A673 (cell line): ENCODE data around the gene LAMA2. TPM values are rescaled to one million over a fixed set of nuclear protein-coding genes. Genes with fewer than 3 reads are reported as not detected.

ENCODE experiments used
- BruUV-seq: library from RNA; stranded (reverse); fragments of 400-500 nt; replicated peaks from 2 replicates; lab custom pipeline; 2021; lab: Mats Ljungman, UMichigan
- CTCF ChIA-PET: fragments of 300-600 bp; sonication (Branson Sonifier 250); formaldehyde crosslinking; loops from one replicate; lab custom pipeline; 2022; ENCODE audit warnings: antibody characterized with exemption; lab: Charles Lee
- POLR2A ChIA-PET: fragments of 300-600 bp; sonication (Branson Sonifier 250); formaldehyde crosslinking; loops from one replicate; lab custom pipeline; 2022; ENCODE audit warnings: antibody characterized with exemption; ENCODE audit not compliant: low non-redundant PET; lab: Charles Lee
- DNase-seq: peaks from one replicate; pipeline ENCODE4 v3.0.0-alpha.2; 2015; ENCODE audit warnings: low spot score
- H3K27ac ChIP-seq: fragments of 200-600 bp; sonication (generic); 2 replicates; pipeline ENCODE4 v1.5.1; 2016; ENCODE audit warnings: mixed run types, low read depth, mild to moderate bottlenecking, mixed read lengths, antibody characterized with exemption, low read length; ENCODE audit not compliant: poor library complexity, severe bottlenecking
- H3K27me3 ChIP-seq: fragments of 200-600 bp; sonication (generic); replicated peaks from 2 replicates; pipeline ENCODE4 v1.6.1; 2017; ENCODE audit warnings: mixed run types, low read depth, mild to moderate bottlenecking, mixed read lengths, antibody characterized with exemption, low read length; ENCODE audit not compliant: insufficient read depth, poor library complexity
- H3K36me3 ChIP-seq: fragments of 200-600 bp; sonication (generic); 2 replicates; pipeline ENCODE4 v1.6.1; 2016; ENCODE audit warnings: mixed run types, mild to moderate bottlenecking, mixed read lengths, antibody characterized with exemption, low read length; ENCODE audit not compliant: insufficient read depth, poor library complexity, severe bottlenecking
- H3K4me1 ChIP-seq: fragments of 200-600 bp; sonication (generic); 2 replicates; pipeline ENCODE4 v1.6.1; 2017; ENCODE audit warnings: mixed run types, mild to moderate bottlenecking, mixed read lengths, antibody characterized with exemption, low read length; ENCODE audit not compliant: insufficient read depth, poor library complexity, severe bottlenecking
- H3K4me3 ChIP-seq: fragments of 200-600 bp; sonication (generic); 2 replicates; pipeline ENCODE4 v1.5.1; 2016; ENCODE audit warnings: low read depth, mixed run types, mild to moderate bottlenecking, mixed read lengths, low read length; ENCODE audit not compliant: poor library complexity, severe bottlenecking
- H3K9me3 ChIP-seq: fragments of 200-600 bp; sonication (generic); 2 replicates; pipeline ENCODE4 v1.6.1; 2016; ENCODE audit warnings: mixed run types, low read depth, mild to moderate bottlenecking, mixed read lengths, antibody characterized with exemption, low read length; ENCODE audit not compliant: poor library complexity, severe bottlenecking
- CTCF ChIP-seq: fragments of 300-800, 200-600 bp; sonication (generic); conservative IDR thresholded peaks from 2 replicates; pipeline ENCODE4 v1.5.1; 2017; ENCODE audit warnings: low read depth, mild to moderate bottlenecking, antibody characterized with exemption, low read length, moderate library complexity, mixed read lengths
- EZH2 ChIP-seq: fragments of 200-600 bp; sonication (generic); IDR thresholded peaks from 2 replicates; pipeline ENCODE4 v1.6.1; 2017; ENCODE audit warnings: borderline replicate concordance, low read depth, mild to moderate bottlenecking, mixed read lengths, antibody characterized with exemption, low read length; ENCODE audit not compliant: poor library complexity, severe bottlenecking
- intact Hi-C: fragments of 100-400 bp; cut with micrococcal nuclease; formaldehyde crosslinking; loops from one replicate; pipeline ENCODE4 v1.10.0; 2022; ENCODE audit not compliant: unreplicated experiment
- total RNA-seq: library from RNA; stranded (reverse); gene quantifications from 2 replicates; pipeline ENCODE4 v1.2.3, GENCODE V29; 2021

Gene LAMA2
- total RNA-seq, 1 experiment from 2014 or later: 2.2 TPM

- intact Hi-C loops: no loop called here
These were observed 393.5 kb downstream of the LAMA2 start for GRCh38 chr6:129276461-129276860.

GRCh38 chr6:129276986-129277385 is 394.0 kb downstream of the LAMA2 start:
- CTCF ChIA-PET: no interaction called here

More at GRCh38 chr6:129276461-129276860, 393.5 kb downstream of the LAMA2 start:
- H3K27ac ChIP-seq: no peak overlapping the region
- no peaks in the 10 kb centered on the region for H3K27me3 ChIP-seq
- no peaks in the 10 kb centered on the region for H3K9me3 ChIP-seq
- no peak for TF ChIP-seq EZH2
- no peak for TF ChIP-seq CTCF
- no peaks in the 10 kb centered on the region for H3K36me3 ChIP-seq
- no peaks in the 10 kb centered on the region for H3K4me1 ChIP-seq
- ChIA-PET CTCF (no interaction called here), POLR2A (no interaction called here)
- DNase-seq: no peak
- no TSS peak for BruUV-seq
- H3K4me3 ChIP-seq: no peak overlapping the region

GRCh38 chr6:129279343-129280292 is 396.7 kb downstream of the LAMA2 start:
- Histone ChIP-seq H3K36me3 (no peaks in the 10 kb centered on the region), H3K27ac (no peak overlapping the region), H3K4me3 (no peak overlapping the region), H3K4me1 (no peaks in the 10 kb centered on the region), H3K27me3 (no peaks in the 10 kb centered on the region), H3K9me3 (no peaks in the 10 kb centered on the region)
- POLR2A ChIA-PET: no interaction called here
- intact Hi-C loops: no loop called here
- DNase-seq: no peak
- CTCF ChIA-PET: no interaction called here
- TF ChIP-seq EZH2 (no peak), CTCF (no peak)
- BruUV-seq: no TSS peak

More at GRCh38 chr6:129276986-129277385, 394.0 kb downstream of the LAMA2 start:
- POLR2A ChIA-PET: no interaction called here
- no peak for TF ChIP-seq CTCF
- no peak for TF ChIP-seq EZH2
- DNase-seq: no peak
- Histone ChIP-seq H3K4me3 (no peak overlapping the region), H3K9me3 (no peaks in the 10 kb centered on the region), H3K36me3 (no peaks in the 10 kb centered on the region), H3K4me1 (no peaks in the 10 kb centered on the region), H3K27me3 (no peaks in the 10 kb centered on the region), H3K27ac (no peak overlapping the region)
- intact Hi-C loops: no loop called here
- BruUV-seq: no TSS peak
